H1 (cell line): ENCODE results near the gene DCBLD2. TPM values are rescaled to one million over a fixed set of nuclear protein-coding genes. Genes with fewer than 3 reads are reported as not detected.

Source experiments
- CTCF ChIA-PET: fragments of 300-600 bp; sonication (Branson Sonifier 250); formaldehyde crosslinking; loops from one replicate; lab custom pipeline; 2021; ENCODE audit not compliant: partially characterized antibody; lab: Charles Lee
- POLR2A ChIA-PET: fragments of 300-600 bp; sonication (Branson Sonifier 250); formaldehyde crosslinking; loops from one replicate; lab custom pipeline; 2021; ENCODE audit warnings: inconsistent platforms; ENCODE audit not compliant: partially characterized antibody; lab: Charles Lee
- DNase-seq, 2 experiments: peaks; one replicate each; pipeline versions ENCODE4 v3.0.0 to v3.0.0-alpha.2; 2010 to 2022; ENCODE audit warnings: low spot score in 2 of 2, low read depth in 1 of 2, mixed read lengths in 1 of 2
- FAIRE-seq: peaks from 2 replicates; lab custom pipeline; 2011; peaks lifted over from hg19 to GRCh38; lab: Jason Lieb, UNC
- H2AFZ ChIP-seq: 2 replicates; pipeline ENCODE4 v1.8.1; 2012; ENCODE audit warnings: low read length, inconsistent platforms
- H2AK5ac ChIP-seq: 2 replicates; pipeline ENCODE4 v1.6.1; 2013; ENCODE audit warnings: low read depth, low read length
- H2BK120ac ChIP-seq: replicated peaks from 2 replicates; pipeline ENCODE3; 2013; ENCODE audit warnings: low read depth, low read length, inconsistent platforms
- H2BK12ac ChIP-seq: 2 replicates; pipeline ENCODE4 v1.6.1; 2013; ENCODE audit warnings: low read depth, low read length
- H2BK15ac ChIP-seq: 2 replicates; pipeline ENCODE4 v1.6.1; 2013; ENCODE audit warnings: low read length
- H2BK20ac ChIP-seq: 2 replicates; pipeline ENCODE4 v1.6.1; 2013; ENCODE audit warnings: low read length
- H2BK5ac ChIP-seq: 2 replicates; pipeline ENCODE4 v1.6.1; 2013; ENCODE audit warnings: low read depth, low read length
- H3K14ac ChIP-seq: 2 replicates; pipeline ENCODE4 v1.6.1; 2013; ENCODE audit warnings: inconsistent platforms; ENCODE audit not compliant: insufficient read length
- H3K18ac ChIP-seq: 2 replicates; pipeline ENCODE4 v1.6.1; 2013; ENCODE audit warnings: low read length; ENCODE audit errors: extremely low read depth
- H3K23ac ChIP-seq: 2 replicates; pipeline ENCODE4 v1.6.1; 2013; ENCODE audit warnings: inconsistent platforms; ENCODE audit not compliant: insufficient read length
- H3K23me2 ChIP-seq: 2 replicates; pipeline ENCODE4 v1.6.1; 2013; ENCODE audit warnings: low read depth, low read length
- H3K27ac ChIP-seq: 2 replicates; pipeline ENCODE4 v1.6.1; 2011; ENCODE audit warnings: low read depth, low read length, inconsistent platforms
- H3K27me3 ChIP-seq, 4 experiments: replicated peaks in 1 of 4; 1 replicate in 1 of 4; 2 replicates in 3 of 4; pipeline versions ENCODE4 v1.6.1 to v1.8.1; 2011 to 2013; ENCODE audit warnings: low read length in 3 of 4, mild to moderate bottlenecking in 3 of 4, inconsistent platforms in 2 of 4, mixed read lengths in 2 of 4, moderate library complexity in 1 of 4; ENCODE audit not compliant: control insufficient read depth in 3 of 4, insufficient read depth in 3 of 4; ENCODE audit errors: extremely low read depth in 1 of 4
- H3K36me3 ChIP-seq, 4 experiments: 2 replicates each; pipeline versions ENCODE4 v1.6.1 to v1.8.1; 2011 to 2013; ENCODE audit warnings: mild to moderate bottlenecking in 4 of 4, low read length in 3 of 4, moderate library complexity in 2 of 4, control low read depth in 1 of 4, inconsistent platforms in 1 of 4; ENCODE audit not compliant: insufficient read depth in 4 of 4, control insufficient read depth in 2 of 4
- H3K4ac ChIP-seq: replicated peaks from 2 replicates; pipeline ENCODE3; 2013; ENCODE audit warnings: low read length, low read depth, mixed read lengths, inconsistent platforms; ENCODE audit not compliant: insufficient read length
- H3K4me1 ChIP-seq, 4 experiments: replicated peaks in 1 of 4; 1 replicate in 1 of 4; 2 replicates in 3 of 4; pipeline versions ENCODE4 v1.6.1 to v1.8.1; 2011 to 2013; ENCODE audit warnings: low read length in 3 of 4, inconsistent platforms in 2 of 4, mixed read lengths in 1 of 4; ENCODE audit not compliant: insufficient read depth in 4 of 4, control insufficient read depth in 3 of 4
- H3K4me2 ChIP-seq, 2 experiments: 2 replicates each; pipeline versions ENCODE4 v1.6.1 to v1.8.1; 2011 to 2013; ENCODE audit warnings: low read depth in 2 of 2, low read length in 2 of 2, control low read depth in 1 of 2, inconsistent platforms in 1 of 2, mild to moderate bottlenecking in 1 of 2; ENCODE audit not compliant: insufficient read depth in 1 of 2
- H3K4me3 ChIP-seq, 4 experiments: fragments of 200-600, 300-600 bp in 1 of 4; sonication (generic), shearing (Covaris generic), sonication (Bioruptor Twin) in 1 of 4; 2 replicates each; pipeline versions ENCODE4 v1.5.1 to v1.8.1; 2011 to 2016; ENCODE audit warnings: low read length in 4 of 4, low read depth in 3 of 4, control low read depth in 2 of 4, inconsistent platforms in 2 of 4, mild to moderate bottlenecking in 2 of 4, mixed read lengths in 1 of 4, moderate library complexity in 1 of 4; ENCODE audit not compliant: insufficient read depth in 2 of 4; ENCODE audit errors: extremely low read depth in 1 of 4
- H3K56ac ChIP-seq: replicated peaks from 2 replicates; pipeline ENCODE3; 2013; ENCODE audit warnings: low read depth, mild to moderate bottlenecking, mixed read lengths, low read length, inconsistent platforms; ENCODE audit not compliant: insufficient read length
- H3K79me1 ChIP-seq: 2 replicates; pipeline ENCODE4 v1.6.1; 2013; ENCODE audit warnings: low read depth, low read length, control low read depth
- H3K79me2 ChIP-seq, 2 experiments: 2 replicates each; pipeline versions ENCODE4 v1.6.1 to v1.8.1; 2012 to 2013; ENCODE audit warnings: low read length in 2 of 2, mild to moderate bottlenecking in 2 of 2, inconsistent platforms in 1 of 2; ENCODE audit not compliant: insufficient read depth in 2 of 2, control insufficient read depth in 1 of 2
- H3K9ac ChIP-seq, 4 experiments: replicated peaks in 1 of 4; 1 replicate in 1 of 4; 2 replicates in 3 of 4; pipeline versions ENCODE4 v1.6.1 to v1.8.1; 2011 to 2013; ENCODE audit warnings: low read depth in 3 of 4, low read length in 3 of 4, control low read depth in 2 of 4, mild to moderate bottlenecking in 2 of 4, moderate library complexity in 2 of 4, inconsistent platforms in 1 of 4; ENCODE audit errors: extremely low read depth in 1 of 4
- H3K9me3 ChIP-seq, 2 experiments: 2 replicates each; pipeline versions ENCODE4 v1.6.1 to v1.8.1; 2012 to 2013; ENCODE audit warnings: mild to moderate bottlenecking in 2 of 2, moderate library complexity in 2 of 2, control low read depth in 1 of 2, inconsistent platforms in 1 of 2, low read depth in 1 of 2, low read length in 1 of 2, mixed read lengths in 1 of 2; ENCODE audit not compliant: insufficient read depth in 2 of 2
- H4K20me1 ChIP-seq, 2 experiments: replicated peaks in 1 of 2; 2 replicates each; pipeline versions ENCODE3 to v1.8.1; 2011 to 2013; ENCODE audit warnings: inconsistent platforms in 2 of 2, low read length in 2 of 2, mild to moderate bottlenecking in 1 of 2; ENCODE audit not compliant: insufficient read depth in 2 of 2, control insufficient read depth in 1 of 2
- H4K5ac ChIP-seq: 2 replicates; pipeline ENCODE4 v1.6.1; 2013; ENCODE audit warnings: low read length, low read depth, mixed read lengths, inconsistent platforms; ENCODE audit not compliant: insufficient read length
- H4K8ac ChIP-seq: 2 replicates; pipeline ENCODE4 v1.8.0; 2013; ENCODE audit warnings: mild to moderate bottlenecking, moderate library complexity, low read length, inconsistent platforms; ENCODE audit not compliant: insufficient read depth; ENCODE audit errors: extremely low read depth
- H4K91ac ChIP-seq: replicated peaks from 2 replicates; pipeline ENCODE3; 2013; ENCODE audit warnings: low read length, mixed read lengths, inconsistent platforms; ENCODE audit not compliant: insufficient read length
- BCL11A ChIP-seq, 2 experiments: IDR thresholded peaks; one replicate each; pipeline ENCODE4 v1.6.1; 2011; ENCODE audit warnings: low read depth in 2 of 2, low read length in 2 of 2, mild to moderate bottlenecking in 2 of 2
- CBX5 ChIP-seq: fragments of 300-800, 300-1000 bp; sonication (generic); IDR thresholded peaks from 2 replicates; pipeline ENCODE4 v1.7.1; 2016; ENCODE audit warnings: antibody characterized with exemption, low read length, low read depth
- CHD1 ChIP-seq: IDR thresholded peaks from 2 replicates; pipeline ENCODE4 v1.6.1; 2012; ENCODE audit warnings: low read depth, low read length, improper control_type of control experiment
- CTCF ChIP-seq, 3 experiments: IDR thresholded peaks; 1 replicate in 2 of 3; 2 replicates in 1 of 3; pipeline versions ENCODE4 v1.5.1 to v1.6.1; 2011; ENCODE audit warnings: low read length in 3 of 3, mild to moderate bottlenecking in 3 of 3, inconsistent platforms in 2 of 3, low read depth in 1 of 3, moderate library complexity in 1 of 3; ENCODE audit not compliant: insufficient read depth in 1 of 3; ENCODE audit errors: control extremely low read depth in 1 of 3
- EP300 ChIP-seq, 2 experiments: IDR thresholded peaks; 1 replicate in 1 of 2; 2 replicates in 1 of 2; pipeline ENCODE4 v1.6.1; 2011 to 2012; ENCODE audit warnings: low read depth in 2 of 2, low read length in 2 of 2, mild to moderate bottlenecking in 2 of 2, borderline replicate concordance in 1 of 2, inconsistent platforms in 1 of 2, moderate library complexity in 1 of 2
- EZH2 ChIP-seq: fragments of 200-600 bp; sonication (generic); IDR thresholded peaks from 2 replicates; pipeline ENCODE4 v1.7.1; 2012; ENCODE audit warnings: low read depth, mild to moderate bottlenecking, moderate library complexity, low read length, inconsistent platforms; ENCODE audit not compliant: severe bottlenecking
- MAFK ChIP-seq: IDR thresholded peaks from 2 replicates; pipeline ENCODE4 v1.6.1; 2012; ENCODE audit warnings: low read depth, mild to moderate bottlenecking, improper control_type of control experiment, low read length
- NRF1 ChIP-seq: IDR thresholded peaks from 2 replicates; pipeline ENCODE4 v1.6.1; 2011; ENCODE audit warnings: mild to moderate bottlenecking, low read depth, low read length, improper control_type of control experiment
- RXRA ChIP-seq: IDR thresholded peaks from 2 replicates; pipeline ENCODE4 v1.6.1; 2011; ENCODE audit warnings: low read depth, mild to moderate bottlenecking, low read length, moderate library complexity; ENCODE audit not compliant: insufficient read depth
- SRF ChIP-seq: IDR thresholded peaks from 2 replicates; pipeline ENCODE4 v1.6.1; 2011; ENCODE audit warnings: mild to moderate bottlenecking, low read depth, low read length, moderate library complexity
- TAF1 ChIP-seq: IDR thresholded peaks from 2 replicates; pipeline ENCODE4 v1.6.1; 2011; ENCODE audit warnings: mild to moderate bottlenecking, low read depth, low read length
- WGBS, 2 experiments: shearing (Covaris generic) in 1 of 2; methylation state at CpG; one replicate each; pipeline versions ENCODE4 v1.1.6 to v1.1.7; 2013 to 2015; ENCODE audit warnings: low lambda C conversion rate in 2 of 2, mixed read lengths in 2 of 2, inconsistent platforms in 1 of 2, low coverage in 1 of 2, missing lambda C conversion rate in 1 of 2; ENCODE audit not compliant: insufficient replicate concordance in 2 of 2, insufficient coverage in 1 of 2, insufficient read length in 1 of 2; ENCODE audit errors: extremely low coverage in 1 of 2, missing lambda C conversion rate in 1 of 2; 5-methylcytosine and 5-hydroxymethylcytosine counted together
- polyA plus RNA-seq, 7 experiments: library from polyadenylated mRNA; depleted of rRNA in 3 of 7; stranded (reverse) in 5 of 7; unstranded in 2 of 7; fragments of >200 nt in 5 of 7; fragments of 200-250 nt in 2 of 7; gene quantifications; 1 replicate in 5 of 7; 2 replicates in 1 of 7; 4 replicates in 1 of 7; pipeline versions ENCODE4 v1.2.1 to v1.2.3, GENCODE V29; 2011 to 2013; ENCODE audit warnings: missing spikeins in 2 of 7, mixed read lengths in 2 of 7
- total RNA-seq: library from RNA; stranded (reverse); fragmentation: NEBNext Ultra II Directional; extraction: Animal tissue kit (Norgen Biotek cat#: 25700); gene quantifications from 2 replicates; pipeline ENCODE4 v1.2.1, GENCODE V29; 2021

Gene DCBLD2
- total and polyA plus RNA-seq, 2 of the 8 experiments (the other 6 are each of a cell fraction or from before 2014, with no cell fraction given) = 19.6 to 63.8 TPM

- H2BK5ac ChIP-seq = no peak overlapping the region
- no peak overlapping the region for H3K14ac ChIP-seq
- WGBS, 2 experiments = 84% methylated on average over 3 of the region's 3 CpGs; no CpG with 5 or more reads in 1 of the 2 experiments
- TF ChIP-seq NRF1 (no peak), MAFK (no peak), SRF (no peak), CBX5 (no peak), CTCF (IDR thresholded peaks at IDR 0.05; ENCODE audit: control extremely low read depth in 1 of 3, insufficient read depth in 1 of 3, low read depth in 1 of 3, low read length in 3 of 3) (no peak), TAF1 (no peak), EZH2 (no peak), RXRA (no peak), EP300 (IDR thresholded peaks at IDR 0.05; ENCODE audit: borderline replicate concordance in 1 of 2, low read depth in 2 of 2, low read length in 2 of 2) (no peak), CHD1 (no peak), BCL11A (IDR thresholded peaks at IDR 0.05; ENCODE audit: low read depth in 2 of 2, low read length in 2 of 2) (no peak)
These were observed 125.9 kb downstream of the DCBLD2 start for GRCh38 chr3:98775459-98776139.

More at GRCh38 chr3:98775459-98776139, 125.9 kb downstream of the DCBLD2 start:
- CTCF ChIA-PET = no interaction called here
- Histone ChIP-seq H3K9me3 (no peaks in the 10 kb centered on the region), H3K4ac (no peak overlapping the region), H2BK20ac (no peak overlapping the region), H2BK15ac (no peak overlapping the region), H4K91ac (no peak overlapping the region), H3K27ac (no peak overlapping the region), H3K9ac (no peak overlapping the region), H4K20me1 (no peaks in the 10 kb centered on the region), H3K23me2 (no peaks in the 10 kb centered on the region), H2AFZ (no peak overlapping the region), H2BK120ac (no peak overlapping the region), H3K23ac (no peak overlapping the region), H3K79me2 (no peaks in the 10 kb centered on the region), H2BK12ac (no peak overlapping the region), H3K79me1 (no peaks in the 10 kb centered on the region), H3K4me1 (no peaks in the 10 kb centered on the region), H3K18ac (no peak overlapping the region), H3K4me3 (no peak overlapping the region), H3K56ac (no peak overlapping the region), H3K27me3 (no peaks in the 10 kb centered on the region), H3K36me3 (no peaks in the 10 kb centered on the region; a peak in 1 of 8 replicates), H4K8ac (no peak overlapping the region), H3K4me2 (no peak overlapping the region), H2AK5ac (no peak overlapping the region), H4K5ac (no peak overlapping the region)
- POLR2A ChIA-PET = no interaction called here
- no peak for DNase-seq
- no peak for FAIRE-seq
